HepG2 (cell line): ENCODE data around the gene ABCC3. TPM values are rescaled to one million over a fixed set of nuclear protein-coding genes. Genes with fewer than 3 reads are reported as not detected.
A peak's percentile ranks its signal among the peaks of the same experiment; 100 is the strongest.

Experiments
- EED ChIP-seq: sonication (generic); formaldehyde crosslinking; IDR thresholded peaks from 2 replicates; pipeline ENCODE4 v1.5.0; 2020; ENCODE audit warnings: mild to moderate bottlenecking, missing genetic modification reagents
- FLYWCH1 ChIP-seq: sonication (generic); formaldehyde crosslinking; IDR thresholded peaks from 2 replicates; pipeline ENCODE4 v1.8.1; 2023; ENCODE audit warnings: mild to moderate bottlenecking, missing genetic modification reagents
- JUN ChIP-seq: sonication (generic); formaldehyde crosslinking; IDR thresholded peaks from 2 replicates; pipeline ENCODE4 v1.4.0; 2020; ENCODE audit warnings: mild to moderate bottlenecking, missing genetic modification reagents
- MAZ ChIP-seq, 2 experiments: sonication (generic) in 1 of 2; formaldehyde crosslinking in 1 of 2; IDR thresholded peaks; 2 replicates each; pipeline versions ENCODE4 v1.5.0 to v1.6.1; 2012 to 2020; ENCODE audit warnings: low read depth in 2 of 2, mild to moderate bottlenecking in 2 of 2, borderline replicate concordance in 1 of 2, improper control_type of control experiment in 1 of 2, low read length in 1 of 2, missing genetic modification reagents in 1 of 2, moderate library complexity in 1 of 2
- MYC ChIP-seq: sonication (generic); formaldehyde crosslinking; IDR thresholded peaks from 2 replicates; pipeline ENCODE4 v1.9.0; 2021; ENCODE audit warnings: missing genetic modification reagents, borderline replicate concordance
- NFKBIZ ChIP-seq: IDR thresholded peaks from 2 replicates; pipeline ENCODE4 v1.6.1; 2018; ENCODE audit warnings: missing genetic modification reagents, missing compliant biosample characterization
- NFYC ChIP-seq: IDR thresholded peaks from 2 replicates; pipeline ENCODE4 v1.6.1; 2016; ENCODE audit warnings: missing genetic modification reagents, missing compliant biosample characterization
- TEAD3 ChIP-seq: optimal IDR thresholded peaks from 2 replicates; pipeline ENCODE3; 2016; ENCODE audit warnings: borderline replicate concordance
- ZC3H4 ChIP-seq: sonication (generic); formaldehyde crosslinking; IDR thresholded peaks from 2 replicates; pipeline ENCODE4 v1.4.0; 2020; ENCODE audit warnings: missing genetic modification reagents, borderline replicate concordance
- ZMYM2 ChIP-seq: sonication (generic); formaldehyde crosslinking; IDR thresholded peaks from 2 replicates; pipeline ENCODE4 v1.8.0; 2022; ENCODE audit warnings: mild to moderate bottlenecking, missing genetic modification reagents
- ZNF230 ChIP-seq: sonication (generic); formaldehyde crosslinking; IDR thresholded peaks from 2 replicates; pipeline ENCODE4 v1.4.0; 2020; ENCODE audit warnings: mild to moderate bottlenecking, missing genetic modification reagents
- ZNF75D ChIP-seq: sonication (generic); formaldehyde crosslinking; IDR thresholded peaks from 2 replicates; pipeline ENCODE4 v1.8.1; 2023; ENCODE audit warnings: missing genetic modification reagents, mild to moderate bottlenecking, borderline replicate concordance
- ZNF878 ChIP-seq: sonication (generic); formaldehyde crosslinking; IDR thresholded peaks from 2 replicates; pipeline ENCODE4 v1.8.1; 2023; ENCODE audit warnings: mild to moderate bottlenecking, missing genetic modification reagents, moderate library complexity
- polyA plus RNA-seq, 8 experiments: library from polyadenylated mRNA; depleted of rRNA in 3 of 8; stranded (reverse) in 7 of 8; unstranded in 1 of 8; fragments of >200 nt; fragmentation: Illumina TruSeq in 4 of 8; extraction: Trizol in 4 of 8; gene quantifications; 2 replicates each; pipeline versions ENCODE4 v1.2.1 to v1.2.3, GENCODE V29; 2011 to 2016; ENCODE audit warnings: low read depth in 4 of 8, missing spikeins in 1 of 8, mixed read lengths in 1 of 8; ENCODE audit not compliant: insufficient read depth in 1 of 8
- total RNA-seq, 5 experiments: library from RNA; depleted of rRNA; stranded (reverse); fragments of >200 nt; fragmentation: Illumina TruSeq; extraction: Trizol; gene quantifications; 2 replicates each; pipeline ENCODE4 v1.2.3, GENCODE V29; 2016; ENCODE audit warnings: low read depth in 1 of 5
- TF ChIP-seq, protein P1 (sequence below): sonication (generic); formaldehyde crosslinking; IDR thresholded peaks from 2 replicates; pipeline ENCODE4 v1.5.1; 2020; ENCODE audit warnings: mild to moderate bottlenecking, missing genetic modification reagents, moderate library complexity
- TF ChIP-seq, protein P2 (sequence below): sonication (generic); formaldehyde crosslinking; IDR thresholded peaks from 2 replicates; pipeline ENCODE4 v1.4.0; 2020; ENCODE audit warnings: missing genetic modification reagents, borderline replicate concordance
- TF ChIP-seq, protein P3 (sequence below): sonication (generic); formaldehyde crosslinking; IDR thresholded peaks from 2 replicates; pipeline ENCODE4 v1.5.0; 2020; ENCODE audit warnings: missing genetic modification reagents, mild to moderate bottlenecking, borderline replicate concordance
- TF ChIP-seq, protein P4 (sequence below), 2 experiments: sonication (generic) in 1 of 2; formaldehyde crosslinking in 1 of 2; IDR thresholded peaks; 2 replicates each; pipeline versions ENCODE4 v1.6.1 to v1.9.0; 2014 to 2022; ENCODE audit warnings: antibody characterized with exemption in 1 of 2, borderline replicate concordance in 1 of 2, inconsistent platforms in 1 of 2, low read depth in 1 of 2, missing genetic modification reagents in 1 of 2
- TF ChIP-seq, protein P5 (sequence below): sonication (generic); formaldehyde crosslinking; IDR thresholded peaks from 2 replicates; pipeline ENCODE4 v1.4.0; 2020; ENCODE audit warnings: mild to moderate bottlenecking, low read depth, missing genetic modification reagents

ABCC3 gene
- total and polyA plus RNA-seq, 2 of the 13 experiments (the other 11 are each of a cell fraction or from before 2014, with no cell fraction given): 25.2 to 50.7 TPM

DNA sequence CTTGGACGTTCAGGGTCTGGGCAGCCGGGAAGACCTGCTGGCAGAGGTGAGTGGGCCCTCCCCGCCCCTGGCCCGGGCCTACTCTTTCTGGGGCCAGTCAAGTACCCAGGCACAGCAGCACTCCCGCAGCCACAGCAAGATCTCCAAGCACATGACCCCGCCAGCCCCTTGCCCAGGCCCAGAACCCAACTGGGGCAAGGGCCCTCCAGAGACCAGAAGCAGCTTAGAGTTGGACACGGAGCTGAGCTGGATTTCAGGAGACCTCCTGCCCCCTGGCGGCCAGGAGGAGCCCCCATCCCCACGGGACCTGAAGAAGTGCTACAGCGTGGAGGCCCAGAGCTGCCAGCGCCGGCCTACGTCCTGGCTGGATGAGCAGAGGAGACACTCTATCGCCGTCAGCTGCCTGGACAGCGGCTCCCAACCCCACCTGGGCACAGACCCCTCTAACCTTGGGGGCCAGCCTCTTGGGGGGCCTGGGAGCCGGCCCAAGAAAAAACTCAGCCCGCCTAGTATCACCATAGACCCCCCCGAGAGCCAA lies 8.6 kb upstream of the ABCC3 start (continued):
- TF ChIP-seq, protein P1, sequence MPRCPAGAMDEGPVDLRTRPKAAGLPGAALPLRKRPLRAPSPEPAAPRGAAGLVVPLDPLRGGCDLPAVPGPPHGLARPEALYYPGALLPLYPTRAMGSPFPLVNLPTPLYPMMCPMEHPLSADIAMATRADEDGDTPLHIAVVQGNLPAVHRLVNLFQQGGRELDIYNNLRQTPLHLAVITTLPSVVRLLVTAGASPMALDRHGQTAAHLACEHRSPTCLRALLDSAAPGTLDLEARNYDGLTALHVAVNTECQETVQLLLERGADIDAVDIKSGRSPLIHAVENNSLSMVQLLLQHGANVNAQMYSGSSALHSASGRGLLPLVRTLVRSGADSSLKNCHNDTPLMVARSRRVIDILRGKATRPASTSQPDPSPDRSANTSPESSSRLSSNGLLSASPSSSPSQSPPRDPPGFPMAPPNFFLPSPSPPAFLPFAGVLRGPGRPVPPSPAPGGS: no peak
- no peak for TF ChIP-seq ZC3H4 (CRISPR knock-in tag)
- peak; percentile 53; the same call in 1 of the 2 replicates for TF ChIP-seq MAZ (IDR thresholded peaks at IDR 0.05; ENCODE audit: borderline replicate concordance, low read depth, low read length)
- no peak; the same call in 1 of the 2 replicates for TF ChIP-seq MAZ (CRISPR knock-in tag; IDR thresholded peaks at IDR 0.05; ENCODE audit: low read depth)
- peak; percentile 77; the same call in 1 of the 2 replicates for TF ChIP-seq EED (CRISPR knock-in tag)
- peak; percentile 29; the same call in 1 of the 2 replicates for TF ChIP-seq NFKBIZ (CRISPR knock-in tag)
- no peak; the same call in 1 of the 2 replicates for TF ChIP-seq NFYC (CRISPR knock-in tag)
- TF ChIP-seq, protein P2, sequence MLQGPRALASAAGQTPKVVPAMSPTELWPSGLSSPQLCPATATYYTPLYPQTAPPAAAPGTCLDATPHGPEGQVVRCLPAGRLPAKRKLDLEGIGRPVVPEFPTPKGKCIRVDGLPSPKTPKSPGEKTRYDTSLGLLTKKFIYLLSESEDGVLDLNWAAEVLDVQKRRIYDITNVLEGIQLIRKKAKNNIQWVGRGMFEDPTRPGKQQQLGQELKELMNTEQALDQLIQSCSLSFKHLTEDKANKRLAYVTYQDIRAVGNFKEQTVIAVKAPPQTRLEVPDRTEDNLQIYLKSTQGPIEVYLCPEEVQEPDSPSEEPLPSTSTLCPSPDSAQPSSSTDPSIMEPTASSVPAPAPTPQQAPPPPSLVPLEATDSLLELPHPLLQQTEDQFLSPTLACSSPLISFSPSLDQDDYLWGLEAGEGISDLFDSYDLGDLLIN (CRISPR knock-in tag): 0 out of 2 replicates have a peak, but pooled peaks have one; percentile 15
- TF ChIP-seq MYC (CRISPR knock-in tag): peak; percentile 67; the same call in 1 of the 2 replicates
- no peak for TF ChIP-seq FLYWCH1 (CRISPR knock-in tag)
- TF ChIP-seq ZNF878: no peak
- TF ChIP-seq ZNF230 (CRISPR knock-in tag): peak; percentile 78; the same call in 1 of the 2 replicates
- no peak for TF ChIP-seq ZMYM2 (CRISPR knock-in tag)
- TF ChIP-seq JUN: 0 out of 2 replicates have a peak, but pooled peaks have one; percentile 37
- TF ChIP-seq ZNF75D (CRISPR knock-in tag): no peak
- TF ChIP-seq, protein P3, sequence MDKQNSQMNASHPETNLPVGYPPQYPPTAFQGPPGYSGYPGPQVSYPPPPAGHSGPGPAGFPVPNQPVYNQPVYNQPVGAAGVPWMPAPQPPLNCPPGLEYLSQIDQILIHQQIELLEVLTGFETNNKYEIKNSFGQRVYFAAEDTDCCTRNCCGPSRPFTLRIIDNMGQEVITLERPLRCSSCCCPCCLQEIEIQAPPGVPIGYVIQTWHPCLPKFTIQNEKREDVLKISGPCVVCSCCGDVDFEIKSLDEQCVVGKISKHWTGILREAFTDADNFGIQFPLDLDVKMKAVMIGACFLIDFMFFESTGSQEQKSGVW (CRISPR knock-in tag): no peak
- TF ChIP-seq, protein P4, sequence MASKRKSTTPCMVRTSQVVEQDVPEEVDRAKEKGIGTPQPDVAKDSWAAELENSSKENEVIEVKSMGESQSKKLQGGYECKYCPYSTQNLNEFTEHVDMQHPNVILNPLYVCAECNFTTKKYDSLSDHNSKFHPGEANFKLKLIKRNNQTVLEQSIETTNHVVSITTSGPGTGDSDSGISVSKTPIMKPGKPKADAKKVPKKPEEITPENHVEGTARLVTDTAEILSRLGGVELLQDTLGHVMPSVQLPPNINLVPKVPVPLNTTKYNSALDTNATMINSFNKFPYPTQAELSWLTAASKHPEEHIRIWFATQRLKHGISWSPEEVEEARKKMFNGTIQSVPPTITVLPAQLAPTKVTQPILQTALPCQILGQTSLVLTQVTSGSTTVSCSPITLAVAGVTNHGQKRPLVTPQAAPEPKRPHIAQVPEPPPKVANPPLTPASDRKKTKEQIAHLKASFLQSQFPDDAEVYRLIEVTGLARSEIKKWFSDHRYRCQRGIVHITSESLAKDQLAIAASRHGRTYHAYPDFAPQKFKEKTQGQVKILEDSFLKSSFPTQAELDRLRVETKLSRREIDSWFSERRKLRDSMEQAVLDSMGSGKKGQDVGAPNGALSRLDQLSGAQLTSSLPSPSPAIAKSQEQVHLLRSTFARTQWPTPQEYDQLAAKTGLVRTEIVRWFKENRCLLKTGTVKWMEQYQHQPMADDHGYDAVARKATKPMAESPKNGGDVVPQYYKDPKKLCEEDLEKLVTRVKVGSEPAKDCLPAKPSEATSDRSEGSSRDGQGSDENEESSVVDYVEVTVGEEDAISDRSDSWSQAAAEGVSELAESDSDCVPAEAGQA (IDR thresholded peaks at IDR 0.05; ENCODE audit: low read depth): no peak
- TF ChIP-seq, protein P4 (CRISPR knock-in tag; IDR thresholded peaks at IDR 0.05; ENCODE audit: borderline replicate concordance): no peak
- TF ChIP-seq, protein P5, sequence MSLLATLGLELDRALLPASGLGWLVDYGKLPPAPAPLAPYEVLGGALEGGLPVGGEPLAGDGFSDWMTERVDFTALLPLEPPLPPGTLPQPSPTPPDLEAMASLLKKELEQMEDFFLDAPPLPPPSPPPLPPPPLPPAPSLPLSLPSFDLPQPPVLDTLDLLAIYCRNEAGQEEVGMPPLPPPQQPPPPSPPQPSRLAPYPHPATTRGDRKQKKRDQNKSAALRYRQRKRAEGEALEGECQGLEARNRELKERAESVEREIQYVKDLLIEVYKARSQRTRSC (CRISPR knock-in tag): no peak
- TF ChIP-seq TEAD3 (CRISPR knock-in tag): peak; percentile 68
